HG03439 (cell line): ENCODE results near the gene CLDN24.
"Not testable (repeated sequence)": the region's sequence is repeated elsewhere in the genome, so short reads cannot be mapped to it uniquely, and the experiment has no call there.

Experiments
- ATAC-seq: cut with Tn5 transposase; IDR thresholded peaks from one replicate; pipeline ENCODE4 v1.9.1; 2021; ENCODE audit warnings: mild to moderate bottlenecking, moderate library complexity; ENCODE audit not compliant: unreplicated experiment

CLDN24 gene

DNA sequence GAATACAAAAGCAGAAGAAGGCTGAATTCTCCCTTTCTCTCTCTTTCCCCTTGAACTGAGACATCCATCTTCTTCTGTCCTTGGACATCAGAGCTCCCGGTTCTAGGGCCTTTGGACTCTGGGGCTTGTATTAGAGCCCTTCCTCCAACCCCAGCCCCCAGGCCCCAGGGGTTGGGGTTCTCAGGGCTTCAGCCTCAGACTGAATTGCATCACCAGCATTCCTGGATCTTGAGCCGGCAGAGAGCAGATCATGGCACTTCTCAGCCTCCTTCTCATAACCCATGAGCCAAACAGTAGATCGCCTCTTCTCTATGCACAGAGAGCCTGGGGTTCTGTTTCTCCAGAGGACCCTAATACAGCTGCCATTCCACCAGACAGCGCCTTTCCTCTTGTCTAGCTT, 25.3 kb upstream of the CLDN24 start:
- ATAC-seq = no peak

DNA sequence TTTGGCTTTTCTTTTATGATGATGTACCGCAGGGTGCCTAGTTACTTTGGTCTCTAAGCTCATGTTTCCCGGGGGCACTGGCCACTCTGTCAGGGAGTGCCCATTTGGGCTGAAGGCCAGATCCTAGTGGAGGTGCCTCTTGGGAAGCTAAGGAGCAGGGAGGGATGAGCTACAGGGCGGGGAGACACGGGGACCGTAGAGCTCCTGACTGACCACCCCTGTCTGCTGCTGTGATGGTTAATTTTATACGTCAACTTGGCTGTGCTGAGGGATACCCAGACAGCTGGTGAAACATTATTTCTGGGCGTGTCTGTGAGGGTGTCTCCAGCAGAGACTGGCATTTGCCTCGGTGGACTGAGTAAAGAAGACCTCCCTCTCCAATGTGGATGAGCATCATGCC, 24.9 kb upstream of the CLDN24 start:
- ATAC-seq = no peak

DNA sequence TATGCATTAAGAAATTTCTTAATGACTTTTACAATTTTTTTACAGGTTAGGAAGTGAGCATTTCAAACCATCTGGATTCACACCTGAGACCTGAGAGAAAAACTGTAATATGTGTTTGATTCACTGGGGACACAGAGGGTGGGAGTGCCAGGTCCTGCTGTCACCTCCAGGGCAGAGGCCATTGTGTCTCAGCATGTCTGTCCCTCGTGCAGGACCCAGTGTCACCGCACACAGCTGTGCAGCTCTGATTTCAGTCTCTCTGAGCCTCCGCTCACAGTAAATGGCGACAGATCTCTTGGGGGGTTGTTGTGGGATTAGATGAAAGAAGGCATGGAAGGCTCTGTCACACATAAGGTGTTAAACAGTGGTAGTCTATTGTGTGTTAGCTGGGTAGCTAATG, 23.0 kb upstream of the CLDN24 start:
- no peak for ATAC-seq

DNA sequence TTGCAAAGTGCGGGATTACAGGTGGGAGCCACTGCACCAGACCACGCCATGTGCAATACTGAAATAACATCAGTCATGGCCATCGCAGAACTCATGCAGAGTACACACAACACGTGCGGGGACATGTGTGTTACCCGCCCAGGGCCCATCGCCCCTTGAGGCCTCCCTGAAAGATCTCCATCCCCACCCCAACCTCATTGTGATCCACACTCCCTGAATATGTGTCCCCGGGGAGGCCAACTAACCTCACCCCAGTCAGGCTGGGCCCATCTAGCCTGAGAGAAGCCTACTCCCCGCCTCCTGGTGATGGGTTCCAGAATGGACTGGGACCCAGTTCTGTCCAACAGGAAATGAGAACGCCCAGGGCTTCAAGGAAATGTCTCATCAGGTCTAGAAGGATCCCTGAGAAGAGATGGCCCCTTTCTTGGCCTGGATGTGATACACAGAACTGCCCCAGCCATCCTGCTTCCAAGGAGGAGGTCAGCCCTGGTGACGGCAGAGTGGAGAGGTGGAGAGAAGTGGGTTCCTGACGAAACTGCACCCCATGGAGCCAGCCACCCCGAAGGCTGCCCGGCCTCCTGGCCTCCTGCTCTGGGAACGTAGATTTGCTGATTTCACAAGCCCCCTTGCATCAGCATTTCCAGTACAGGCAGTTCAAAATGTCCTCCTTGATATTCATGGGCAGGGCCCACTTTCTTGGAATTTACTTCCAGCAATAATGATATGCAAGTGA, 22.5 kb upstream of the CLDN24 start:
- ATAC-seq = no peak

DNA sequence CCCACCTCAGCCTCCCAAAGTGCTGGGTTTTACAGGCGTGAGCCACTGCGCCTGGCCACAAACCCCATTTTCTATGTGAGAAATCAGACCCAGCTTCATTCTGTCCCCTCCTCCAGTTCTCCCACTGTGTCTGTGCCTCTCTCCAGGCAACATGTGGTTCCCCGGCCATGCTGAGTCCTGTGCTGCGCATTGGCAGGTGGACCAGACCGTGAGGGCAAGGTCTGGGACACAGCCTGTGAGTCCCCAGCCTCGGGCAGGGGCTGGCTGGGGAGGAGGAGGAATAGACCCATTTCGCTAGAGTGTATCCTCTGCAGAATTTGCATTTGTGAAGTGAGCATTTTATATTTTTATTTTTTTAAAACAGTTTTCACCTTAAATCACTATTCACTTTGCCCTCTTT, 21.5 kb upstream of the CLDN24 start:
- ATAC-seq = no peak

DNA sequence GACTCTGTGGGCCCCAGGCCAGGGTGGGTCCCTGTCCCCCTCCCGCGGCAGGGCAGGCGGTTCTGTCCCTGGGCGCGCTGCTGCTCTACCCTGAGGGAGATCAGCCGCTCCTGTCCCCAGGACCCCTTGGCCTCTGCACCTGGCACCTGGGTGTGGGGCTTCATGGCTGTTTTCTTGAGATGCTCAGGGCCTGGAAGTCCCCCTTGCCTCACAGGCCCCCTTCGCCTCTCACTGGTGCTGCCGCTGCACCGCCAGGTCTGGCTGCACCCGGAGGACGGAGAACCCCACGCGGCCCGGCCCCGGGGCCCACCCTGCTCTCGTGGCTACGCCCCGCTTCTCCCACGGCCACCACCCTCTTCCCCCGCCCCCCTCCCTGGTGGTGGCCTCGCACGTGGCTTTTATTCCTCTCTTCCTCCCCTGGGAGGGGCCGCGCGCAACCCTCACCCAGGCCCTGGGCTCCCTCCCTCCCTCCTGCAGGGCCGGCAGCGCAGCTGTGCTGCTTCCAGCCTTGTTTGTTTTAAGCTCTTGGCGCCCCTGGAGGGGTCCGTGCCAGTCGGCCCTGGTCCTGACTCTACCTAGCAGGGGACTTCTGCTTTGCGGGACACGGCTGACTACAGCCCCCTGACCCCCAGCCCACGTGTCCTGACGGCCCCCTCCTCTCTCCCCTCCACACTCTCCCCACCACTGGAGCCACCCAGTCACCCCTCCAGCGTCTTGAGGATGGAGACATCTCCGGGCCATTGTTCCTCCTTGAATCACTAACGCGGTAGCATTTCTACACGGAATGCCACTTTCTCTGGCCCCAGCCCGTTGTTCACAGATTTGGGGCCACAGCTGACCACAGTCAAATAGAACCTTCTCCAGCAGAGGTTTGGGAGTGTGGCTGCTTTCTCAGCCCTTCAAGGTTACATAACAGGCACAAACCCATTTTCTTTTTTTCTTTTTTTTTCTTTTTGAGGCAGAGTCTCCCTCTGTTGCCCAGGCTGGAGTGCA, 20.6 kb upstream of the CLDN24 start:
- no peak for ATAC-seq

DNA sequence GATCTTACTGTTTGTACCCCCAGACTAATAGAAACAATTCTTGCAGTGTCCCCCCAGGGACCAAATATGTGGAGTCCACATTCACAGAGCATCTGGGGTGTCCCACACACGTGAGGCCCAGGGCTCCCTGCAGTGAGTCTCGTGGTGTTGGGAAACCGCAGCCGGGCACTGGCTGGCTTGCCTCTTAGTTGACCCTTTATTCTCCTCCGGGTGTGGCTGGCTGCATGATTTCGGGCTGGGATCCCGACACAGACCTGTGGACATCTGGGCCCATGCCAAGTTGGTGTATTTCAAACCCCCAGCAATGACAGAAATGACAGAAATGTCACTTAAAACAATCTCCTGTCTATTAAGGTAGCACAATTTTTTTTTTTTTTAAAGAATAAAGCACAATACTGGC, 15.6 kb upstream of the CLDN24 start:
- ATAC-seq = no peak

DNA sequence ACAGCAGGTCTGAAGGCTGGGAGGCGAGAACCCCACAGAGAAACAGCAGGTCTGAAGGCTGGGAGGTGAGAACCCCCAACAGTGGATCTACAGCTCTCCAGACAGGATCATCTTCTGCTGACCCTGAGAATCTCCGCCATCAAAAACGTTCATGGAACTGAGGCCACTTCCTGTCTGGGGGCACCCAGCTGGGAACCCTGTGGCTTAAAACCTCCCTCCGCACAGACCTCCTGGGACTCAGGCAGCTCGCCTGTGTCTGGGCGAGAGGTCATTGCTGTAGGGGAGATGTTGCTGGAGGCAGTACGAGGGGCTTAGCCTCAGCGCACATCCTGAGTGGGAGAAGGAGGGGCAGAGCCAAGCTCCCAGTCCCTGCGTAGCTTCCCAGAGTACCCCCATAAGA, 15.1 kb upstream of the CLDN24 start:
- ATAC-seq = no peak

DNA sequence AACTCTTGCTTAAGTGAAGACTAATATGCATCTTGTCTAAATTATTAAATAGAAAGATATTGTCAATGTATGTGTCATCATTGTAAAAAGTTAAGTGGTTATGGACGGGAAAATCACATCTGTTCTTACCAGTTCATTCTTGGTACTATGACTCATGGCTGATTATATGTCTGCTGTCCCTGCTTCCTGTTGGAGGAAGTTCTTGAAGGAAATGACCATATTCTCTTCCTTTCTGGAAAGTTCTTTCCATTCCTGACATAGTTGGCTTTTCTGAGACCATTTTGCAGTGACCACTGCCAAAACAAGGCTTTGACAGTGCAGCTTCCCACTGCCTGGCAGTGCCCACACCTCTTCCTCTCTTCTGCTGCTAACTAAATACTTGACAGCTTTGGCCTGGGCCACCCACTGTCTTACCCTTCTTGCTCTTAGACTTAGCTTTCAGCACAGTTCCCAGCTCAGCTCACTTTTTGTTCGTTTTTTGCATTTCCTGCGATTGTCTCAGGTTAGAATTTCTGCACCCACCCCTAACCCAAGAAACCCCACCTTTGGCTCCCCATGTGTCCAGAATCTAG, 13.2 kb upstream of the CLDN24 start:
- ATAC-seq = no peak

DNA sequence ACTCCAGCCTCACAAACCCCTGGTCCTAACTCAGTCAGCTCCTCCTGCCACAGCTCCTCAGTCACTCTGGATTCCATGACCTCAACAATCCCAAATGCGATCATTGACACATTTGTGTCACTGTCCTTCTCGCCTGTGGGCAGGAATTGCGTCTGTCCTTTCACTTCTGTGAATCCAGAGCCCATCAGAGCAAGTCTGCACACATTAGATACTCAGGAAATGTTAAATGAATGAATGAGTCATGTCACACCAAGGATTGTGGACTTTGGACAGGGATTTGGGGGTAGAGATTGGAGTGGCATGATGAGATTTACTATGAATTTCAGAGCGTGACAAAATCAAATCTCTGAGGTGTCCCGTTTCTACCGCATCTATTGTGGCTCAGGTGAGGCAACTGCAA, 11.8 kb upstream of the CLDN24 start:
- no peak for ATAC-seq

DNA sequence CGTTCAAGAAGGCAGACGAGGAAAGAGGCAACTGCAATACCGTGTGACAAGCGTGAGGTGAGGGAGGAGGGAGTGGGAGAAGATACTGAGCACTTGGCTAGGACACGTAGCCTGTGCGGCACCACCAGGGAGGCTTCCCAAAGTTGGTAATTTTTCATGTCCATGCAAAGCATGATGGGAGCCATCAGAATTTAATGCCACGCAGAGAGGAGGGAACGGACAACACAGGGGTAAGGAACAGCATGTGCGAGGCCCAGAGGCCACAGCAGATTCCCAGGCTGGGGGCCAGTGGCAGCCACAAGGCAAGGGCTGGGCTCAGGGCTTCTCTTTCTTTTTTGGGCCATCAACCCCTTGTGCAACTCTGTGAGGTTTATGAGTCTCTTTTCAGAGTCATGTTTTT, 11.0 kb upstream of the CLDN24 start:
- no peak for ATAC-seq

DNA sequence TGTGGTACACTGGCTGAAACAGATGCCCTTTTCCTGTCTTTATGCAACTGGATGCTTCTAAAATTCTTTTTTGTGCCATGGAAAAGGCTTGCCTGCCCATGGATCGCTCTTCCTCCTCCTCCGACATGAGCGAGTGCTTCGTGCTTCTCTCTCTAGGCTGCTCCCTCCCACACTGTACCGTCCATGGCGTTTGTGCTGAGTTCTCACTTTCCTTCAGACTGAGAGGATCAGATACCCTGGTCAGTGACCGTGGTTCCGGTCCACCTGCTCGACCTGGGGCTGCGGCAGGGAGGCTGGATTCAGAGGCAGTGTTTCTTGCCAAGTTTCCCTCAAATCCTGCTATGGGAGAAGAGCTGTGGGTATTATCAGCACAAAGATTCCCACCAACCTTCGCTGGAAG, 10.2 kb upstream of the CLDN24 start:
- no peak for ATAC-seq

DNA sequence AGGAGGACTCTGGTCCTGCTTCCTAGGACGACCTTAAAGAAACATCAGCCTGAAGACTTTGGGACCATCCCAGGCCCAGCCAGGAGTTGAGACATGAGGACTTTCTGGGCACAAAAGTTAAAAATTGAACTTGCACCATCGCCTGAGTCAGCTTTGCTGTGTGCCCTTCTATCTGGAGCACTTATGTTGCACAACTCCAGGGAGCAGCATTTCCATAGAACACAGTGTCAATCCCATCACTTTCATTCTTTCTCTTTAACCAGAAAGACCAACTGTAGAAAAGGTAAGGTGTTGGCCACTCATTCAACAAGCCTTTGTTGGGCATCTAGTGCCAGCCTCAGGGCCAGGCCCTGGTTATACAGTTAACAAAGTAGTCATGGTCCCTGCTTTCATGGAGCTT, 8.6 kb upstream of the CLDN24 start:
- ATAC-seq = no peak

DNA sequence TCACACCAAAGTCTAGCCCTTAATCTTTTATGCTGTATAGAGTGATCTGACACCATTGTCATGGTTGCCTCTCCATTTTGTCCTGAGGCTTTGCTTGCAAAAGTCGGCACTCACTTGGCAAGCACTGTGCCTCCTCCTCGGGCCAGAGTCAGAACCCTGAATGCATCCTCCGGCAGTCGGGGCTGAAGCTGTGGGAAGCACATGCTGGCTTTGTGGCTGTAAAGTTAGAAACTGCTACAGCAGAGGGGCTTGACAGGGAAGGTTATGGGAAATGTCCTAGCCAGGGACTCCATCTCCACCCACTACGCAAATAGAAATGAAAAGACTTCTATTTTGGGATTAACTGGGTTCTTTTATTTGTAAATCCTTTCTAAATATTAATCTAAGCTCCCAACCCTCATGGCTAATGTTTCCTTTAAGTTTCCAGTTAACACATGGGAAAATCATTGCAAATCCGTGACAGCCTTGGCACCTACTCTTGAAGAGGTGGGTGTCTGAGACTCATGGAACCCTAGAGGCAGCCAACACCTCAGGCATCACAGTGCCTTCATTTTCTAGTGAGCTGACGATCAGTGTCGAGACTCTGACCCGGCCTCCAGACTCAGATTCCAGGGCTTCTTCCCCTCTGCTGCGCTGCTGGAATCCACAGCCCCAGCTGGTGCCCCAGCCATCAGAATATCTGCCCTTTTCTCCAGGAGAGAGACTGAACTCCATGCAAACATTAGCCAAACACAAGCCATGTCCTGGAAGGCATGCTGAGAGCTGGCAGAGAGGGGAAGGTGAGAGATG, 7.9 kb upstream of the CLDN24 start:
- no peak for ATAC-seq

DNA sequence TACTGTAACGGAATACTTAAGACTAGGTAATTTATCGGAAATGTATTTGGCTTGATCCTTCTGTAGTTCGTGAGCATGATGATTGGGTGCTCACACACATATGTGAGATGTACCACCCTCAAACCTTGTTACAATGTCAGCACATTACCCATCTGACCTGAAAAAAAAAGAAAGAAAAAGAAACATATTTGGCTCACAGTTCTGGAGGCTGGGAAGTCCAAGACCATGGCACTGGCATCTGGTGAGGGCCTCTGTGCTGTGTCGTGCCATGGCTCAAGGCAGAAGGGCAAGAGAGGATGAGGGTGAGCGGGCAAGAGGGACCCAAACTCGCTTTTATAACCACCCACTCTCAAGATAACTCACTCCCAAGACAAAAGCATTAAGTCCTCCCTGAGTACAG, 7.0 kb upstream of the CLDN24 start:
- ATAC-seq = no peak

DNA sequence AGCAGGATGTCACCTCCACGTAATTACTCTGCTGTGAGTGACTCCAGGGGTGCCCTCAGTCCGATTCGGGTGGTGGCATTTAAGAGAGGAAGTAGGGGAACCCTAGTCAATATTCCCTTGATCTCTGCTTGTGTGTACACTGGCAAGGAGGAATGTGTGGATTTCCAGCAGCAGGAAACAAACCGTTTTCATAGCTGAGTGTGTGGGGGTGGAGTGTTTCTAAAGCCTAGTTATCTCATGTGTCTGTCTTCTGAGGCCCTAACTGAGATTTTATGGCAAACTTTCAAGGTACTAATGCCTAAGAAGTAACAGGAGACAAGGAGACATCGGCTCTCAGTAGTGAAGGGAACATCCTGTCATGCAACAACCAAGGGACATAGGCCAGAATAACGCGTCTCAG, 6.6 kb upstream of the CLDN24 start:
- ATAC-seq = no peak

DNA sequence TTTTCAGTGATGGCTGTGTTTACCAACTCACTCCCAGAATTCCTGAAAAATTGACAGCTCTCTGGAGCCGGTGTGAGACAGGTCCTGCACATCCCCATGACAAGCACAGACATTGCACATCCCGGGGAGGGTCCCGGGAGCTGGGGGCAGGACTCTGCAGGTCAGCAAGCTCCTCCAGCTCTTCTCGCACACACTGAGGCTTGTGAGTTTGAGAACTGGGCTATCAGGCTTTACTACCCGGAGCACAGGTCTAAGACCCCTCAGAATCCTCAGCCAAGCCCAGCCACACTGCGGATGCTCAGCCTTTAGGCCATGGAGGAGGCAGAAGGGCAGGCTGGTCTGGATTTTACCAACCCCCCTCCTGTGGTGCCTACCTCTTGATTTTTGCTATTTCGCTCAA, 5.6 kb upstream of the CLDN24 start:
- no peak for ATAC-seq

DNA sequence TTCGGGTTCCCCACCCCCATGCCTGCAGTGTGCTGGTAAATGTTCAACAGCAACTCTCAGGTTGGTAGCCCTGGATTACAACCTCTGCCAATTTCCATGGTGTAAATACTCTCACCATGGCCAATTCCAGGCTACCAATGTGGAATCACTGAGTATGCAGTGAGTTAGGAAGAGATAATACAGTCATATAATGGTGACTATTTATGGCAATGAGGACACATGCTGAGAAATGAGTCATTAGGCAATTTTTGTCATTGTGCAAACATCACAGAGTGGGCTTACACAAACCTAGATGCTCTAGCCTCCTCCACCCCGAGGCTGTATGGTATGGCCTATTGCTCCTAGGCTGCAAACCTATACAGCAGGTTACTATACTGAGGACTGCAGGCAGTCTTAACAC, 4.6 kb upstream of the CLDN24 start:
- no peak for ATAC-seq

DNA sequence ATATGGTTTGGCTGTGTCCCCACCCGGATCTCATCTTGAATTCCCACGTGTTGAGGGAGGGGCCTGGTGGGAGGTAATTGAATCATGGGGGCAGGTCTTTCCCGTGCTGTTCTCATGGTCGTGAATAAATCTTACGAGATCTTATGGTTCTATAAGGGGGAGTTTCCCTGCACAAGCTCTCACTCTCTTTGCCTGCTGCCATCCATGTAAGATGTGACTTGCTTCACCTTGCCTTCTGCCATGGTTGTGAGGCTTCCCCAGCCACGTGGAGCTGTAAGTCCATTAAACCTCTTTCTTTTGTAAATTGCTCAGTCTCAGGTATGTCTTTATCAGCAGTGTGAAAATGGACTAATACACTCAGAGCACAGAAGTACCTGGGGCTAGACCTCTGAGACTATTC, 4.2 kb upstream of the CLDN24 start:
- not testable (repeated sequence) for ATAC-seq

DNA sequence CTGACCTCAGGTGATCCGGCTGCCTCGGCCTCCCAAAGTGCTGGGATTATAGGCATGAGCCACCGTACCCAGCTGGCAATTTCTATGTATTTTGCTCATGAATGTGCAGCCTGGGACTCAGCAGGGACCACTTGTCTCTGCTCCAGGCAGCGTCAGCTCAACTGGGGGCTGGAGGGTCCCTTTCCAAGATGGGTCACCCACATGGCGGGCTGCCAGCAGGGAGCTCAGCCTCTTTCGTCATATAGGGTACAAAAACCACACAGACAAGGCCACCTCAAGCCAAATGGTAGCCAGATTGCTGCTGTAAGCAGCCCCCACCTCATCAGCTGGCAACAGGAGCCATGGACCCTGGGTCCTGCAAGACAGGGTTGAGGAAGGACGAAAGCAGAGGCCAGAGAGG, 2.4 kb upstream of the CLDN24 start:
- ATAC-seq = no peak

DNA sequence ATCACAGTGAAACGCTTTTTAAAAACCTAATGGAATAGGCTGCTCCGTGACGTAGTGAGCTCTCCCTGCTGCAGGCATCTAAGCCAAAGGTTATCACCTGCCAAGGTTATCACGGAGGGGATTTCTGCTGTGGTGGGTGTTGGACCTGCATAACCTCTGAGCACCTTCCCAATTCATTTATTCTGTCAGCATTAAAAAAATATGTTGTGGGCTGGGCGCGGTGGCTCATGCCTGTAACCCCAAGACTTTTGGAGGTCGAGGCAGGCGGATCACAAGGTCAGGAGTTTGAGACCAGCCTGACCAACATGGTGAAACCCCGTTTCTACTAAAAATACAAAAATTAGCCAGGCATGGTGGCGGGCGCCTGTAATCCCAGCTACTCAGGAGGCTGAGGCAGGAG, 1.8 kb upstream of the CLDN24 start:
- not testable (repeated sequence) for ATAC-seq
